IMR-90 (cell line): Measurements from ENCODE around the gene ARMH3. TPM values are rescaled to one million over a fixed set of nuclear protein-coding genes. Genes with fewer than 3 reads are reported as not detected.

Experiments used
- CHD1 ChIP-seq: IDR thresholded peaks from 2 replicates; pipeline ENCODE4 v1.6.1; 2012; ENCODE audit warnings: low read depth, low read length, improper control_type of control experiment
- MAZ ChIP-seq: IDR thresholded peaks from 2 replicates; pipeline ENCODE4 v1.6.1; 2012; ENCODE audit warnings: low read depth, mild to moderate bottlenecking, low read length, improper control_type of control experiment, moderate library complexity, borderline replicate concordance
- NFE2L2 ChIP-seq: fragments of 150-350 bp; IDR thresholded peaks from 2 replicates; pipeline ENCODE4 v1.6.1; 2016; ENCODE audit warnings: low read depth, mild to moderate bottlenecking, low read length
- RCOR1 ChIP-seq: IDR thresholded peaks from 2 replicates; pipeline ENCODE4 v1.6.1; 2012; ENCODE audit warnings: mild to moderate bottlenecking, low read length, improper control_type of control experiment; ENCODE audit not compliant: insufficient replicate concordance
- SMC3 ChIP-seq: fragments of 150-350 bp; IDR thresholded peaks from 2 replicates; pipeline ENCODE4 v1.6.1; 2016; ENCODE audit warnings: low read depth, mild to moderate bottlenecking, antibody characterized with exemption, low read length, moderate library complexity
- polyA plus RNA-seq, 3 experiments: library from polyadenylated mRNA; depleted of rRNA; stranded (reverse); fragments of >200 nt; gene quantifications; 2 replicates each; pipeline ENCODE4 v1.2.3, GENCODE V29; 2012; ENCODE audit warnings: low replicate concordance in 1 of 3
- total RNA-seq: library from RNA; depleted of rRNA; stranded (reverse); fragments of >200 nt; gene quantifications from 2 replicates; pipeline ENCODE4 v1.2.3, GENCODE V29; 2012
- TF ChIP-seq, protein P1 (sequence below): fragments of 150-350 bp; IDR thresholded peaks from 2 replicates; pipeline ENCODE4 v1.6.1; 2017; ENCODE audit warnings: mild to moderate bottlenecking, antibody characterized with exemption, low read length, low read depth

Gene ARMH3
- total and polyA plus RNA-seq, 2 of the 4 experiments (the other 2 are of a cell fraction), result 12.1 to 13.1 TPM

DNA sequence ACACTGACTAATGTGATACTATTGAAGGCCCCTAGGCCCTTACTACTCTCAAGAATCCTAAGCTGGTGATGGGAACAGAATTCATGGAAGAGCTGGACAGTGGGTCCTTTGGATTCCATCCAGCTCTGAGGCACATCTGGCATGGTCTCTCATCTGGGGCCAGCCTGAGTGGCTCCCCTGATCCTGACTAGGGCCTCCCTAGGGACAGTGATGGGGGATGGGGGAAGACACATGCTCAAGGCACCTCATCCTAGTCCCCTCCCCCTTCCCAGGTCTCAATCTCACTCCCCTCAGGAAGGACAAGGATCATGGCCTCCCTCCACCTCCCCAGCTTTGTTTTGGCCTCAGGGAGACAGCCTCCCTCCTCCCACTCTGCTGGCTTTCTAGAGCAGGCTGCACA, 214.1 kb downstream of the ARMH3 start (continued):
- TF ChIP-seq, protein P1, sequence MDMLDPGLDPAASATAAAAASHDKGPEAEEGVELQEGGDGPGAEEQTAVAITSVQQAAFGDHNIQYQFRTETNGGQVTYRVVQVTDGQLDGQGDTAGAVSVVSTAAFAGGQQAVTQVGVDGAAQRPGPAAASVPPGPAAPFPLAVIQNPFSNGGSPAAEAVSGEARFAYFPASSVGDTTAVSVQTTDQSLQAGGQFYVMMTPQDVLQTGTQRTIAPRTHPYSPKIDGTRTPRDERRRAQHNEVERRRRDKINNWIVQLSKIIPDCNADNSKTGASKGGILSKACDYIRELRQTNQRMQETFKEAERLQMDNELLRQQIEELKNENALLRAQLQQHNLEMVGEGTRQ, result no peak
- TF ChIP-seq SMC3 (no peak), NFE2L2 (no peak), RCOR1 (no peak), MAZ (no peak), CHD1 (no peak)
